HEK293 (cell line): ENCODE measurements around the gene USP12.

Source experiments
- CTCF ChIA-PET: fragments of 350-600 bp; formaldehyde crosslinking; extraction: SDS; loops from one replicate; lab custom pipeline; 2021; ENCODE audit warnings: antibody characterized with exemption; lab: Yijun Ruan, JAX
- POLR2A ChIA-PET: fragments of 300-600 bp; formaldehyde crosslinking; extraction: SDS; loops from one replicate; lab custom pipeline; 2020; ENCODE audit warnings: antibody characterized with exemption, inconsistent platforms; lab: Yijun Ruan, JAX
- H3K27ac ChIP-seq: fragments of 200-500 bp; sonication (Bioruptor generic); 2 replicates; pipeline ENCODE4 v1.5.1; 2014; ENCODE audit warnings: low read depth, low read length, control low read depth, inconsistent platforms; ENCODE audit errors: extremely low read depth
- H3K36me3 ChIP-seq, 2 experiments: fragments of 200-500 bp in 1 of 2; sonication (Bioruptor generic) in 1 of 2; 1 replicate in 1 of 2; 2 replicates in 1 of 2; pipeline ENCODE4 v1.5.1; 2014 to 2017; ENCODE audit warnings: inconsistent platforms in 2 of 2, low read length in 2 of 2; ENCODE audit not compliant: control insufficient read depth in 2 of 2, insufficient read depth in 1 of 2
- H3K4me1 ChIP-seq: fragments of 200-500 bp; sonication (Bioruptor generic); 2 replicates; pipeline ENCODE4 v1.5.1; 2014; ENCODE audit warnings: mild to moderate bottlenecking, low read length, inconsistent platforms; ENCODE audit not compliant: control insufficient read depth, insufficient read depth
- H3K4me3 ChIP-seq: 2 replicates; pipeline ENCODE4 v1.5.1; 2011; ENCODE audit warnings: low read depth, mild to moderate bottlenecking, control low read depth, low read length, moderate library complexity
- H3K9me3 ChIP-seq: fragments of 200-500 bp; sonication (Bioruptor generic); 2 replicates; pipeline ENCODE4 v1.5.1; 2014; ENCODE audit warnings: low read depth, low read length, inconsistent platforms; ENCODE audit not compliant: control insufficient read depth, insufficient read depth
- FEZF1 ChIP-seq: fragments of 450-650 bp; formaldehyde crosslinking; IDR thresholded peaks from 2 replicates; pipeline ENCODE4 v1.5.1; 2016; ENCODE audit warnings: missing biosample characterization, missing genetic modification characterization
- HOXD13 ChIP-seq: sonication (generic); formaldehyde crosslinking; IDR thresholded peaks from 2 replicates; pipeline ENCODE4 v1.8.0; 2022; ENCODE audit warnings: missing genetic modification reagents, borderline replicate concordance
- MZF1 ChIP-seq: fragments of 450-650 bp; formaldehyde crosslinking; IDR thresholded peaks from 2 replicates; pipeline ENCODE4 v1.5.1; 2017; ENCODE audit warnings: missing biosample characterization, missing genetic modification characterization, borderline replicate concordance
- OSR2 ChIP-seq: fragments of 450-650 bp; formaldehyde crosslinking; IDR thresholded peaks from 2 replicates; pipeline ENCODE4 v1.5.1; 2016; ENCODE audit warnings: missing biosample characterization, missing genetic modification characterization
- PRDM10 ChIP-seq: fragments of 450-650 bp; formaldehyde crosslinking; IDR thresholded peaks from 2 replicates; pipeline ENCODE4 v1.5.1; 2016; ENCODE audit warnings: missing biosample characterization, missing genetic modification characterization
- SALL2 ChIP-seq: fragments of 450-650 bp; formaldehyde crosslinking; IDR thresholded peaks from 2 replicates; pipeline ENCODE4 v1.5.0; 2017; ENCODE audit warnings: missing biosample characterization, mild to moderate bottlenecking, missing genetic modification characterization, borderline replicate concordance
- ZFHX2 ChIP-seq: fragments of 450-650 bp; formaldehyde crosslinking; conservative IDR thresholded peaks from 2 replicates; pipeline ENCODE4 v1.5.1; 2016; ENCODE audit warnings: missing biosample characterization, missing genetic modification characterization
- ZFP69B ChIP-seq: fragments of 450-650 bp; formaldehyde crosslinking; IDR thresholded peaks from 2 replicates; pipeline ENCODE4 v1.5.1; 2016; ENCODE audit warnings: missing biosample characterization, missing genetic modification characterization
- ZIC2 ChIP-seq: fragments of 450-650 bp; formaldehyde crosslinking; IDR thresholded peaks from 2 replicates; pipeline ENCODE4 v1.5.1; 2016; ENCODE audit warnings: missing biosample characterization, missing genetic modification characterization
- ZNF175 ChIP-seq: fragments of 450-650 bp; formaldehyde crosslinking; IDR thresholded peaks from 2 replicates; pipeline ENCODE4 v1.5.1; 2016; ENCODE audit warnings: missing biosample characterization, missing genetic modification characterization
- ZNF214 ChIP-seq: fragments of 450-650 bp; formaldehyde crosslinking; IDR thresholded peaks from 2 replicates; pipeline ENCODE4 v1.5.1; 2017; ENCODE audit warnings: missing biosample characterization, mild to moderate bottlenecking, missing genetic modification characterization, borderline replicate concordance
- ZNF23 ChIP-seq: fragments of 450-650 bp; formaldehyde crosslinking; IDR thresholded peaks from 2 replicates; pipeline ENCODE4 v1.5.1; 2016; ENCODE audit warnings: missing biosample characterization, missing genetic modification characterization, borderline replicate concordance
- ZNF341 ChIP-seq: fragments of 450-650 bp; formaldehyde crosslinking; IDR thresholded peaks from 2 replicates; pipeline ENCODE4; 2016; ENCODE audit warnings: low read depth, missing biosample characterization, missing genetic modification characterization
- ZNF398 ChIP-seq: fragments of 450-650 bp; formaldehyde crosslinking; IDR thresholded peaks from 2 replicates; pipeline ENCODE4 v1.5.1; 2017; ENCODE audit warnings: missing biosample characterization, missing genetic modification characterization
- ZNF544 ChIP-seq: fragments of 450-650 bp; formaldehyde crosslinking; IDR thresholded peaks from 2 replicates; pipeline ENCODE4 v1.5.0; 2017; ENCODE audit warnings: missing biosample characterization, missing genetic modification characterization
- ZNF610 ChIP-seq: fragments of 450-650 bp; formaldehyde crosslinking; IDR thresholded peaks from 2 replicates; pipeline ENCODE4 v1.5.1; 2016; ENCODE audit warnings: missing biosample characterization, missing genetic modification characterization, borderline replicate concordance
- ZNF621 ChIP-seq: fragments of 450-650 bp; formaldehyde crosslinking; IDR thresholded peaks from 2 replicates; pipeline ENCODE4 v1.5.1; 2017; ENCODE audit warnings: missing biosample characterization, missing genetic modification characterization
- ZNF664 ChIP-seq: fragments of 450-650 bp; formaldehyde crosslinking; IDR thresholded peaks from 2 replicates; pipeline ENCODE4 v1.5.1; 2016; ENCODE audit warnings: missing biosample characterization, missing genetic modification characterization
- ZNF791 ChIP-seq: fragments of 450-650 bp; formaldehyde crosslinking; IDR thresholded peaks from 2 replicates; pipeline ENCODE4 v1.5.1; 2016; ENCODE audit warnings: missing biosample characterization, missing genetic modification characterization
- ZNF830 ChIP-seq: fragments of 450-650 bp; IDR thresholded peaks from 2 replicates; pipeline ENCODE4 v1.5.0; 2018; ENCODE audit warnings: missing biosample characterization, missing genetic modification characterization, low read depth, mild to moderate bottlenecking, moderate library complexity
- ZNF837 ChIP-seq: fragments of 450-650 bp; formaldehyde crosslinking; IDR thresholded peaks from 2 replicates; pipeline ENCODE4 v1.5.1; 2016; ENCODE audit warnings: missing biosample characterization, missing genetic modification characterization
- TF ChIP-seq, protein P1 (sequence below): fragments of 450-650 bp; formaldehyde crosslinking; IDR thresholded peaks from 2 replicates; pipeline ENCODE4 v1.5.1; 2016; ENCODE audit warnings: missing biosample characterization, missing genetic modification characterization
- TF ChIP-seq, protein P2 (sequence below): fragments of 450-650 bp; formaldehyde crosslinking; IDR thresholded peaks from 2 replicates; pipeline ENCODE4 v1.5.1; 2017; ENCODE audit warnings: missing biosample characterization, missing genetic modification characterization
- TF ChIP-seq, protein P3 (sequence below): fragments of 450-650 bp; formaldehyde crosslinking; IDR thresholded peaks from 2 replicates; pipeline ENCODE4 v1.5.1; 2017; ENCODE audit warnings: missing biosample characterization, missing genetic modification characterization

The USP12 gene

DNA sequence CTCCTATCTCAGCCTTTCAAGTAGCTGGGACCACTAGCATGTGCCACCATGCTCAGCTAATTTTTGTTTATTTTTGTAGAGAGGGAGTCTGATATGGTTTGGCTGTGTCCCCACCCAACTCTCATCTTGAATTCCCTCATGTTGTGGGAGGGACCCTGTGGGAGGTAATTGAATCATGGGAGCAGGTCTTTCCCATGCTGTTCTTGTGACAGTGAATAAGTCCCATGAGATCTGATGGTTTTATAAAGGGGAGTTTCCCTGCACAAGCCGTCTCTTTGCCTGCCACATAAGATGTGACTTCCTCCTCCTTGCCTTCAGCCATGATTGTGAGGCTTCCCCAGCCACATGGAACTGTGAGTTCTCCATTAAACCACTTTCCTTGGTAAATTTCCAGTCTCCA lies 20.8 kb upstream of the USP12 start (continued):
- TF ChIP-seq PRDM10 (tag by site-specific recombination) (peak; percentile 69), OSR2 (tag by site-specific recombination) (peak; percentile 72), ZFHX2 (tag by site-specific recombination) (peak; percentile 90), FEZF1 (peak; percentile 53), ZNF398 (peak; percentile 42; the same call in 1 of the 2 replicates), ZFP69B (tag by site-specific recombination) (peak; percentile 71)
- TF ChIP-seq, protein P1, sequence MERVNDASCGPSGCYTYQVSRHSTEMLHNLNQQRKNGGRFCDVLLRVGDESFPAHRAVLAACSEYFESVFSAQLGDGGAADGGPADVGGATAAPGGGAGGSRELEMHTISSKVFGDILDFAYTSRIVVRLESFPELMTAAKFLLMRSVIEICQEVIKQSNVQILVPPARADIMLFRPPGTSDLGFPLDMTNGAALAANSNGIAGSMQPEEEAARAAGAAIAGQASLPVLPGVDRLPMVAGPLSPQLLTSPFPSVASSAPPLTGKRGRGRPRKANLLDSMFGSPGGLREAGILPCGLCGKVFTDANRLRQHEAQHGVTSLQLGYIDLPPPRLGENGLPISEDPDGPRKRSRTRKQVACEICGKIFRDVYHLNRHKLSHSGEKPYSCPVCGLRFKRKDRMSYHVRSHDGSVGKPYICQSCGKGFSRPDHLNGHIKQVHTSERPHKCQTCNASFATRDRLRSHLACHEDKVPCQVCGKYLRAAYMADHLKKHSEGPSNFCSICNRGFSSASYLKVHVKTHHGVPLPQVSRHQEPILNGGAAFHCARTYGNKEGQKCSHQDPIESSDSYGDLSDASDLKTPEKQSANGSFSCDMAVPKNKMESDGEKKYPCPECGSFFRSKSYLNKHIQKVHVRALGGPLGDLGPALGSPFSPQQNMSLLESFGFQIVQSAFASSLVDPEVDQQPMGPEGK (tag by site-specific recombination), result 0 out of 2 replicates have a peak, but pooled peaks have one; percentile 16
- TF ChIP-seq, all 188 proteins: peak for 16; not testable (repeated sequence) for 172

- H3K4me3 ChIP-seq, result no peak overlapping the region
- no peaks in the 10 kb centered on the region for H3K9me3 ChIP-seq
- no peak overlapping the region for H3K27ac ChIP-seq
- no peaks in the 10 kb centered on the region for H3K4me1 ChIP-seq
- TF ChIP-seq ZIC2, result no peak
- no peak for TF ChIP-seq ZNF664
- no peak for TF ChIP-seq ZNF214 (tag by site-specific recombination)
- no peak for TF ChIP-seq ZNF830 (tag by site-specific recombination)
- CTCF ChIA-PET, result no interaction called here
- no peaks in the 10 kb centered on the region for H3K36me3 ChIP-seq
- POLR2A ChIA-PET, result no interaction called here
Measured at GRCh38 chr13:27189192-27189591, 17.6 kb upstream of the USP12 start.

DNA sequence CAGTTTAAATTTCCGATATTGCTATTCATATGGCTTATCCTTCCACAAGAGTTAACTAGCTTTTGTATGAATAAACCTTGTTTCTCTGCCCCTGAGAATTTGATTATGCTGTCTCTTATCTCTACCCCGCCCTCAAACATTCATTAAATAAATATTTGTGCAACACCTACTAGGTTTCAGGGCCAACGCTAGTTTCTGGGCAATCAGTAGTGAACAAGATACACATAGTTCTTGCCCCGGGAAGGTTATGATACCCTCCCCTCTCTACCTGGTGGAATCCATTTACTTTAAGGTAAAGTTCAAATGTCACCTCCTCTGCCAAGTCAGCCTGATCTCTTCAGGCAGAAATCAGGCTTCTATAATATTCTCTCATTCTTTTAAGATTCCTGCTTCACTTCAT lies 16.6 kb upstream of the USP12 start:
- Histone ChIP-seq H3K27ac (no peak overlapping the region), H3K4me3 (no peak overlapping the region), H3K36me3 (no peaks in the 10 kb centered on the region), H3K4me1 (no peaks in the 10 kb centered on the region), H3K9me3 (no peaks in the 10 kb centered on the region)
- CTCF ChIA-PET, result no interaction called here
- POLR2A ChIA-PET, result no interaction called here
- TF ChIP-seq ZNF544 (tag by site-specific recombination) (no peak), SALL2 (tag by site-specific recombination) (no peak), ZNF837 (tag by site-specific recombination) (no peak), ZNF791 (tag by site-specific recombination) (no peak), ZNF610 (no peak), HOXD13 (CRISPR knock-in tag) (no peak), ZNF175 (tag by site-specific recombination) (no peak), ZNF621 (tag by site-specific recombination) (no peak), ZNF23 (tag by site-specific recombination) (no peak), MZF1 (tag by site-specific recombination) (no peak), ZNF341 (tag by site-specific recombination) (no peak)
- TF ChIP-seq, protein P2, sequence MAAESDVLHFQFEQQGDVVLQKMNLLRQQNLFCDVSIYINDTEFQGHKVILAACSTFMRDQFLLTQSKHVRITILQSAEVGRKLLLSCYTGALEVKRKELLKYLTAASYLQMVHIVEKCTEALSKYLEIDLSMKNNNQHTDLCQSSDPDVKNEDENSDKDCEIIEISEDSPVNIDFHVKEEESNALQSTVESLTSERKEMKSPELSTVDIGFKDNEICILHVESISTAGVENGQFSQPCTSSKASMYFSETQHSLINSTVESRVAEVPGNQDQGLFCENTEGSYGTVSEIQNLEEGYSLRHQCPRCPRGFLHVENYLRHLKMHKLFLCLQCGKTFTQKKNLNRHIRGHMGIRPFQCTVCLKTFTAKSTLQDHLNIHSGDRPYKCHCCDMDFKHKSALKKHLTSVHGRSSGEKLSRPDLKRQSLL (tag by site-specific recombination), result no peak
- TF ChIP-seq, protein P3, sequence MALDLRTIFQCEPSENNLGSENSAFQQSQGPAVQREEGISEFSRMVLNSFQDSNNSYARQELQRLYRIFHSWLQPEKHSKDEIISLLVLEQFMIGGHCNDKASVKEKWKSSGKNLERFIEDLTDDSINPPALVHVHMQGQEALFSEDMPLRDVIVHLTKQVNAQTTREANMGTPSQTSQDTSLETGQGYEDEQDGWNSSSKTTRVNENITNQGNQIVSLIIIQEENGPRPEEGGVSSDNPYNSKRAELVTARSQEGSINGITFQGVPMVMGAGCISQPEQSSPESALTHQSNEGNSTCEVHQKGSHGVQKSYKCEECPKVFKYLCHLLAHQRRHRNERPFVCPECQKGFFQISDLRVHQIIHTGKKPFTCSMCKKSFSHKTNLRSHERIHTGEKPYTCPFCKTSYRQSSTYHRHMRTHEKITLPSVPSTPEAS (tag by site-specific recombination), result no peak
